NCI-H2107 (cell line): ENCODE results near the gene DENND4C.
"Not testable (repeated sequence)": the region's sequence is repeated elsewhere in the genome, so short reads cannot be mapped to it uniquely, and the experiment has no call there.

Experiments used
- DNase-seq: peaks from one replicate; lab custom pipeline; 2025; lab: John Stamatoyannopoulos, UW

DENND4C gene

GRCh38 chr9:19375538-19375937 is 145.0 kb downstream of the DENND4C start:
- no peak for DNase-seq

DNA sequence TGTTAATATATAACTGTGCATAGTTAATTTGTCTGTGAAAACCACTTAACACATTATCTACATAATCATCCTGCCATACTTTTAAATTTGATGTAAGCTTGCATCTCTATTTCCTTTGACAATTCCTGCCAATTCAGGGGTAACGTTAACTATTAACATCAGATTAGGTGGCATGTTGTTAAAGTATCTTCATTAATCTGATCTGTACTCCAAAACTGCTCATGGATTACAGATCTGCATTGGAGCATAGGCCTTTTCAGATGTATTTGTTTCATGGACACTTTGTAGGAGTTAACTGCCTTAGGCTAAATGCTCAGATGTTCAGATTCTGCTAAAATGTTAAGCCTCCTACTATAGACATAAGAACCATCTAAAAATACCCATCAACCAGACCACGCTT is 146.4 kb downstream of the DENND4C start:
- DNase-seq, result no peak

DNA sequence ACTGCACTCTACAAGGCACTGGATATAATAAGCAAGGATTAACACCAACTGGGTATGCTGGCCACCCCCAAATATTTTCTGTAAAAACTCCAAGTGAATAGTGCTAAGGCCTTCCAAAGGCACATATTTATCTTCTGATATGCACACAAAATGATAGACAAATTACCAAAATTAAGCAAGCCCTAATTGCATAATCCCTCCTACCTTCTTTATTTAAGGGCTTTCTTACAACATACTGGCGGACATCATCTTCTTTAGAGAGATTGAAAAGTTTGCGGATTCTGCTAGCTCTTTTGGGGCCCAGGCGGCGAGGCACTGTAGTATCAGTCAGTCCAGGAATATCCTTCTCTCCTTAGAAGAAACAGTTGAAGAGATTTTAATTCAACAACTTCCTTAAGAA is 147.7 kb downstream of the DENND4C start:
- no peak for DNase-seq

- no peak for DNase-seq
Observed at GRCh38 chr9:19378647-19379046, 148.2 kb downstream of the DENND4C start.

GRCh38 chr9:19379283-19379682 is 148.8 kb downstream of the DENND4C start:
- DNase-seq, result no peak

GRCh38 chr9:19379697-19380046 is 149.2 kb downstream of the DENND4C start:
- DNase-seq, result no peak

DNA sequence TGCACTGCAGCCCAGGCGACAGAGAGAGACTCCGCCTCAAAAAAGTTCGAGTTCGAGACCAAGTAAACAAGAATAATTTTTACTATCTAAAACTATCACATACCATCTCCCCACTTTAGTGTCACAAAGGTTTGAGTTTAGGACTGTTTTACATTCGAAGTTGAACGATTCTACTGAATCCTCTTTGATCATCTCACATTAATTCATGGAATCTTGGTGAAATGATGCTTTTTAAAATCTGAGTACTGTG is 150.3 kb downstream of the DENND4C start:
- no peak for DNase-seq

- no peak for DNase-seq
Observed at GRCh38 chr9:19381656-19382055, 151.2 kb downstream of the DENND4C start.

GRCh38 chr9:19385212-19385611 is 154.7 kb downstream of the DENND4C start:
- DNase-seq, result not testable (repeated sequence)

GRCh38 chr9:19385786-19386501 is 155.5 kb downstream of the DENND4C start:
- no peak for DNase-seq

DNA sequence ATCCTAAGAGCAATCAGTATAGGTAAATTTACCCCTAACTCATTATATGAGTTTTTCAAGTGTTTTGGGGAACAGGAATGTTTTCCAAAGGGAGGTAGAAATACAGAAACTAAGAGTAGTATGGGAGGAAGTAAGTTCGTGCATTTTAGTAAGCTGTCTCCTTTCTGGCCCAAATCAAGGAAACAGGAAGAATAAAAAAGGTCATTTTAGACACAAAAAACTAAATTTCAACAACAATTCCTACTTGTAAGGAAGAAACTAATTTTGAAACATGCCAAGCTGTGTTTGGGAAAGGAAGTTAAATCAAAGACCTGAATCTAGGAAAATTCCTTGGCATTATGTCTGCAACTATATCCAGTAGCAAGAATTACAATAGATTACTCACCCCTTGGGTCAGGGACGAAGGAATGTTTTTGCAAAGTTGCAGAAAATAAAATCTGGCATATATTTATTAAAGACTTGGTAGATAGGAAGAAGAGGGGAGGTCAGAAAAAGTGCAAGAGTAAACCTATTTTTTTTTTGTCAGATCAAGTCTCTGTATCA is 156.1 kb downstream of the DENND4C start:
- no peak for DNase-seq

DNA sequence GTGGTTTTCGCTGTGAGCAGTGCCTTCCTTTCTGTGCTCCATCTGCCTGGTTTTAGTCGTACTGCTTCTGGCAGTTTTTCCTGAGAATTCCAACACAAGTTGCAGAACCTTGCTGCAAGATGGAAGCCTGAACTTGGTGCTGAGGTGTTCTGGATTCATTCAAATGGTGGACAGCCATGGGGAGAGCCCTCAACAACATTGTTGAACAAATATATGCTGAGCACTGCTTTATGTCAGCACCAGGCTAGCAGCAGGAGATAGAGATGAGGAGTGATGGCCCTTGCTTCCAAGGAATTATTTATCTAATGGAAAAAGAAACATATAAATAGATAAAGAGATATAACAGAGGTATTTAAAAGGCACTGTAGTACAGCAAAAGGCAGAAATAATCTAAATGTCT is 156.8 kb downstream of the DENND4C start:
- no peak for DNase-seq

GRCh38 chr9:19389539-19389938 is 159.0 kb downstream of the DENND4C start:
- not testable (repeated sequence) for DNase-seq

DNA sequence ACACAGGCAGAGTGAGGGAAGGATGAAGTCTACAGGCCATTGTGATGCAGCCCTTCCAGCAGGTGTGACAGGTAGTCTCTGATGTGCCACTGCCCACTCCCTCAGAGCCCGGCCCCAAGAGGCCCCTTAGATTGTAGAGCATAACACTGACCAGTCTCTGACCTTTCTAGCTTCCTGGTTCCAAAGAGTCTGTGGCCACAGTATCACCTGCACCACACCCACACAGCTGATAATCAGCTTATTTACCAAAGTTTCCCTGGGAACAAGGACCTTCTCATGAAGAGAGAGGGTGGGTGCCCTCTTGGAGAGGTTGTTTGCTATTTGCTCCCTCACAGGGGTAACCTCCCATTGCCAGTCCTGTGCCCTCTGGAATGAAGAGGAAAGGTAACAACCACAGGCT is 167.4 kb downstream of the DENND4C start:
- no peak for DNase-seq

- DNase-seq, result not testable (repeated sequence)
Observed at GRCh38 chr9:19403231-19403630, 172.7 kb downstream of the DENND4C start.

GRCh38 chr9:19404283-19405075 is 174.0 kb downstream of the DENND4C start:
- DNase-seq, result no peak

GRCh38 chr9:19405771-19406170 is 175.3 kb downstream of the DENND4C start:
- DNase-seq, result no peak

DNA sequence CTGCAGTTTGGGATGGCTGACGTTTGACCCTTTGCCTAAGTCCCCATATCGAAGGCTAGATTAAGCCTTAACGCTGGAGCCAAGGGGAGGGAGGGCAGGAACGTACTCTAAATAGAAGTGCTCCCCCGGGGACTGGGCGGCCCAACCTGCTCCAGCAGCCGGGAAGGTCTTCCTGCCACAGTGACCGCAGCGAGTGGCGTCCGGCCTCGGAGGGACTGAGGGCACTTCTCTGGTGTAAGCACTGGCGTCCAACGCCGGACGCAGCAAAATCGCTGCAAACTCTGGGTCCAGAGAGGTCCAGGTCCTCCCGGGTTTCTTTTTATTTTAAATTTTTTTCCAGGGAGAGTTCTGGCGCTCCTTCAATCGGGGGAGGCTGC is 177.8 kb downstream of the DENND4C start:
- DNase-seq, result no peak

DNA sequence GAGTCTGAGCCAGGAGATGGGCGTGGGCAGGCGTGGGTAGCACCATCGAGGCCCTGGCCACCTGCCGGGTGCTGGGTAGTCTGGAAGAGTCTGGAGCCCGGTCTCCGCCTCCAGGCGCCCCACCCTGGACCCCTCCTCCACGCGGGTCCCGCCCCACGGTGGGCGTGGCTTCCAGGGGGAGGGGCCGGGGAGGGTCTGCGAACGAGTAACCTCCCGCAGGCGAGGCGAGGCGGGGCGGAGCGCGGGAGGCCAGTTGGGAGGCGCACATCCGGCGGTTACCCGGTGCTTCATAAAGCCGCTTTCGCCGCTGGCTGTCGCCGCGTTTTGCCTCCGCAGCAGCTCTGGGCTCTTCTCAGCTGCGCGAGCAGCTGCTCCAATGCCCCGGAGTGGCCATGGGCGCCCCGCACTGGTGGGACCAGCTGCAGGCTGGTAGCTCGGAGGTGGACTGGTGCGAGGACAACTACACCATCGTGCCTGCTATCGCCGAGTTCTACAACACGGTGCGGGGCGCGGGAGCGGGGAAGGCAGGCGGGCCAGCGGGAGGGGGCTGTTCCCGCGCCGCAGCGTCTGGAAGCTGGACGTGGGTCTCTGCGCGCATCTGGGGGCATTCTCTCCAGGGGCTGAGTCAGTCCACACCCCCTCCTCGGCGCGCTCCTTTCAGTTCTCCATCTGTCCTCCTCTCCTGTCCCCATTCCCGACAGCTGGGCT is 178.4 kb downstream of the DENND4C start, which contains the start of gene ACER2:
ACER2 (plus strand) TSS at position 317 of the 708 bp plus-strand sequence; CDS start at position 393, 76 bp downstream.
- DNase-seq, result peak; percentile 92

DNA sequence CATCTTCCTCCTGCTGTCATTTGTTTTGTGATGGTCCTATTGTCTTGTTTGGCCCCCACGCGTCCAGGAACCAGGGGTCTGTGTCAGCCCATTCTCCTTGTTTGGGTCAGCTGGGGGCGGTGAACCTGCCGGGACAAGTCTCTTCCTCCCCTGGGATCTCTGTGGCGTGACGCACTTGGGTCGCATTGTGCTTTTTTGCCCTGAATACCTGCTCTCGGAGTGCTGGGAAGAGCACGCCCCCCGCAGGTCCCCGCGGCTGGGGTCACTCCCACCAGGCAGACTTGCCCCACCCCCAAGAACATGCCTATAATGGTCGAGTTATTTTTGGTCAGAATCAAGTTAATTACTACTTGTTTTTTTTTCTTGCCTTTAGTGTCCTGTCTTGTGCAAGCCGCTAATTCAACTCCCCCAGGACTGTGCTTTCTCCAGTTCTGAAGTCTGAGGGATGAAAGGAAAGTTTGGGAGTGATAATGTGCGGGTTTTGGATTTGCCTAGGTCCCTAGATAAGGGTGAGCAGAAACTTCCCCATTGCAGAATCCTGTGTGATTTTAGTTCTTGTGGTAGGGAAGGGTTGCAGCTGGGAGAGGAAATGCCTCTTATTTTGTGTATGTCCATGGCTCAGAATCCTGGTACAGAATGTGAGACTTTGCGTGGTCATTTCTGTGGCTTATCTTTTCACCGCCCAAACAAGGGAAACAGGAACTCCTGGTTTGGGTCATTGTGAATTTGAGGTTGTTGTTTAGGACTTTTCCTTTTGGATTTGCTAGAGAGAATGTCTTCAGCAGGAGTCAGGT is 179.1 kb downstream of the DENND4C start:
- no peak for DNase-seq

DNA sequence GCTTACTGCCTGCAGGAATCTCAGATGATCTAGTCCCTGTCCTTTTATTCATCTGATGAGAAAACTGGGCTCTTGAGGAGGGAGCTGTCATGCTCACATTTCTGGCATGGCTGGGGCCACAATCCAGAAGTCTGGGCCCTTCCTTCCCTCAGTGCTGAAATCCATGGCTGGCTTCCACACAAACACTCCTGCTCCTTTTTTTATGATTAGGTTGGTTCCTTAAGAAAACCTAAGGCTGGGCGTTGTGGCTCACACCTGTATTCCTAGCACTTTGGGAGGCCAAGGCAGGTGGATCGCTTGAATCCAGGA is 179.7 kb downstream of the DENND4C start:
- DNase-seq, result no peak

GRCh38 chr9:19410594-19410993 is 180.1 kb downstream of the DENND4C start:
- DNase-seq, result no peak
